ENCODE results near the gene SRGAP3.

The SRGAP3 gene

GRCh38 chr3:8937064-8938020, 312.1 kb downstream of the SRGAP3 start:
- TF ChIP-seq POLR2A (IDR thresholded peaks at IDR 0.05; ENCODE audit: low read depth, low read length) (no peak), POLR2AphosphoS5 (IDR thresholded peaks at IDR 0.05; ENCODE audit: low read depth, low read length) (no peak), TAF1 (IDR thresholded peaks at IDR 0.05; ENCODE audit: borderline replicate concordance, low read depth, low read length) (no peak)
- DNase-seq (ENCODE audit: insufficient read length), result no peak
- no peak for FAIRE-seq

GRCh38 chr3:8932507-8932906, 316.9 kb downstream of the SRGAP3 start:
- DNase-seq (ENCODE audit: insufficient read length), result no peak
- FAIRE-seq, result no peak
- TF ChIP-seq POLR2AphosphoS5 (IDR thresholded peaks at IDR 0.05; ENCODE audit: low read depth, low read length) (no peak), TAF1 (IDR thresholded peaks at IDR 0.05; ENCODE audit: borderline replicate concordance, low read depth, low read length) (no peak), POLR2A (IDR thresholded peaks at IDR 0.05; ENCODE audit: low read depth, low read length) (no peak)

GRCh38 chr3:8931342-8931741, 318.1 kb downstream of the SRGAP3 start:
- TF ChIP-seq TAF1 (IDR thresholded peaks at IDR 0.05; ENCODE audit: borderline replicate concordance, low read depth, low read length) (no peak), POLR2AphosphoS5 (IDR thresholded peaks at IDR 0.05; ENCODE audit: low read depth, low read length) (no peak), POLR2A (IDR thresholded peaks at IDR 0.05; ENCODE audit: low read depth, low read length) (no peak)
- no peak for DNase-seq (ENCODE audit: insufficient read length)
- FAIRE-seq, result peak; percentile 70
